HCT116 (cell line): Measurements from ENCODE around the gene ATL1.

Experiments used
- CBX3 ChIP-seq: IDR thresholded peaks from 2 replicates; pipeline ENCODE4 v1.6.1; 2012; ENCODE audit warnings: low read depth
- EGR1 ChIP-seq: IDR thresholded peaks from 2 replicates; pipeline ENCODE4 v1.6.1; 2012; ENCODE audit warnings: low read depth
- EZH2 ChIP-seq: fragments of 200-600 bp; sonication (generic); IDR thresholded peaks from 2 replicates; pipeline ENCODE4 v1.6.1; 2017; ENCODE audit warnings: antibody characterized with exemption, mixed run types
- EZH2phosphoT487 ChIP-seq: fragments of 200-600 bp; IDR thresholded peaks from 2 replicates; pipeline ENCODE4 v1.6.1; 2018; ENCODE audit warnings: antibody characterized with exemption, borderline replicate concordance
- POLR2A ChIP-seq: IDR thresholded peaks from 2 replicates; pipeline ENCODE4 v1.7.0; 2011; ENCODE audit warnings: borderline replicate concordance; ENCODE audit not compliant: insufficient read depth, insufficient read length; ENCODE audit errors: extremely low read depth
- POLR2AphosphoS5 ChIP-seq: IDR thresholded peaks from 2 replicates; pipeline ENCODE4 v1.6.1; 2011; ENCODE audit warnings: mild to moderate bottlenecking, low read depth, low read length, moderate library complexity
- SIN3A ChIP-seq: IDR thresholded peaks from 2 replicates; pipeline ENCODE4 v1.6.1; 2012; ENCODE audit warnings: low read depth
- YY1 ChIP-seq: IDR thresholded peaks from 2 replicates; pipeline ENCODE4 v1.6.1; 2011; ENCODE audit warnings: low read length, low read depth, moderate library complexity, mild to moderate bottlenecking; ENCODE audit not compliant: insufficient replicate concordance; ENCODE audit errors: extremely low read depth
- TF ChIP-seq, protein P1 (sequence below), 3 experiments: fragments of 200-600 bp in 1 of 3; sonication (generic) in 1 of 3; IDR thresholded peaks in 2 of 3; conservative IDR thresholded peaks in 1 of 3; 2 replicates each; pipeline ENCODE4 v1.5.1; 2012 to 2017; ENCODE audit warnings: low read depth in 2 of 3, low read length in 2 of 3, antibody characterized with exemption in 1 of 3, borderline replicate concordance in 1 of 3, control low read depth in 1 of 3, mild to moderate bottlenecking in 1 of 3, mixed read lengths in 1 of 3, mixed run types in 1 of 3, moderate library complexity in 1 of 3; ENCODE audit not compliant: insufficient read depth in 1 of 3
- TF ChIP-seq, protein P2 (sequence below): IDR thresholded peaks from 2 replicates; pipeline ENCODE4 v1.6.1; 2011; ENCODE audit warnings: mild to moderate bottlenecking, low read length, moderate library complexity; ENCODE audit not compliant: insufficient replicate concordance; ENCODE audit errors: extremely low read depth

DNA sequence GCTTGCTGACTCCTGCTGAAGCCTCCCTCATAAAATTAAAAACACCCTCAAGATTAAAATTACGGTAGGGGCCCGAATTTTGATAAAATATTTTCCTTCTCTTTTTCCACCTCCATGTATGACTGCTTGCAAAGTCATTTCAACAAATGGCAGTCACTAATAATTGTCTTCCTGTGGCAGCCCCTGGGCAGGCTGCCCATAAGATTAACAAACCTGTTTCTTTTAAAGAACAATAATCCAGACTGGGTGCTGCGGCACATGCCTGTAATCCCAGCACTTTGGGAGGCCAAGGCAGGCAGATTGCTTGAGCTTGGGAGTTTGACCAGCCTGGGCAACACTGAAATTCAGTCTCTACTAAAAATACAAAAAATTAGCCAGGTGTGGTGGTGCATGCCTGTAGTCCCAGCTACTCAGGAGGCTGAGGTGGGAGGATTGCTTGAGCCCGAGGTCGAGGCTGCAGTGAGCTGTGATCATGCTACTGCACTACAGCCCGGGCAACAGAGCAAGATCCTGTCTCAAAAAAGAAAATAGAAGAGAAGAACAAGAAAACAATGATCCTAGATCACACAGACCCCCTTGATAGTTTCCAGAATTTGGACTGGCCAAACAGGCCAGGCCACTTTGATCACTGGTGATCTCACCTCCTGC is 99.5 kb downstream of the ATL1 start:
- TF ChIP-seq POLR2AphosphoS5 (no peak), YY1 (no peak), POLR2A (no peak), EZH2phosphoT487 (no peak), SIN3A (no peak), CBX3 (no peak), EZH2 (no peak), EGR1 (no peak)
- TF ChIP-seq, protein P1, sequence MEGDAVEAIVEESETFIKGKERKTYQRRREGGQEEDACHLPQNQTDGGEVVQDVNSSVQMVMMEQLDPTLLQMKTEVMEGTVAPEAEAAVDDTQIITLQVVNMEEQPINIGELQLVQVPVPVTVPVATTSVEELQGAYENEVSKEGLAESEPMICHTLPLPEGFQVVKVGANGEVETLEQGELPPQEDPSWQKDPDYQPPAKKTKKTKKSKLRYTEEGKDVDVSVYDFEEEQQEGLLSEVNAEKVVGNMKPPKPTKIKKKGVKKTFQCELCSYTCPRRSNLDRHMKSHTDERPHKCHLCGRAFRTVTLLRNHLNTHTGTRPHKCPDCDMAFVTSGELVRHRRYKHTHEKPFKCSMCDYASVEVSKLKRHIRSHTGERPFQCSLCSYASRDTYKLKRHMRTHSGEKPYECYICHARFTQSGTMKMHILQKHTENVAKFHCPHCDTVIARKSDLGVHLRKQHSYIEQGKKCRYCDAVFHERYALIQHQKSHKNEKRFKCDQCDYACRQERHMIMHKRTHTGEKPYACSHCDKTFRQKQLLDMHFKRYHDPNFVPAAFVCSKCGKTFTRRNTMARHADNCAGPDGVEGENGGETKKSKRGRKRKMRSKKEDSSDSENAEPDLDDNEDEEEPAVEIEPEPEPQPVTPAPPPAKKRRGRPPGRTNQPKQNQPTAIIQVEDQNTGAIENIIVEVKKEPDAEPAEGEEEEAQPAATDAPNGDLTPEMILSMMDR (IDR thresholded peaks at IDR 0.05 in 2 of 3, conservative IDR thresholded peaks at IDR 0.05 in 1 of 3; ENCODE audit: borderline replicate concordance in 1 of 3, insufficient read depth in 1 of 3, low read depth in 2 of 3, low read length in 2 of 3): no peak
- TF ChIP-seq, protein P2, sequence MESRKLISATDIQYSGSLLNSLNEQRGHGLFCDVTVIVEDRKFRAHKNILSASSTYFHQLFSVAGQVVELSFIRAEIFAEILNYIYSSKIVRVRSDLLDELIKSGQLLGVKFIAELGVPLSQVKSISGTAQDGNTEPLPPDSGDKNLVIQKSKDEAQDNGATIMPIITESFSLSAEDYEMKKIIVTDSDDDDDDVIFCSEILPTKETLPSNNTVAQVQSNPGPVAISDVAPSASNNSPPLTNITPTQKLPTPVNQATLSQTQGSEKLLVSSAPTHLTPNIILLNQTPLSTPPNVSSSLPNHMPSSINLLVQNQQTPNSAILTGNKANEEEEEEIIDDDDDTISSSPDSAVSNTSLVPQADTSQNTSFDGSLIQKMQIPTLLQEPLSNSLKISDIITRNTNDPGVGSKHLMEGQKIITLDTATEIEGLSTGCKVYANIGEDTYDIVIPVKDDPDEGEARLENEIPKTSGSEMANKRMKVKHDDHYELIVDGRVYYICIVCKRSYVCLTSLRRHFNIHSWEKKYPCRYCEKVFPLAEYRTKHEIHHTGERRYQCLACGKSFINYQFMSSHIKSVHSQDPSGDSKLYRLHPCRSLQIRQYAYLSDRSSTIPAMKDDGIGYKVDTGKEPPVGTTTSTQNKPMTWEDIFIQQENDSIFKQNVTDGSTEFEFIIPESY: no peak
